ENCODE results near the gene BTG3. TPM values are rescaled to one million over a fixed set of nuclear protein-coding genes. Genes with fewer than 3 reads are reported as not detected.

The BTG3 gene
- total RNA-seq, 1 experiment from 2014 or later = 39.0 TPM

- H3K4me3 Mint-ChIP-seq (ENCODE audit: low read depth, unreplicated experiment) = no peak overlapping the region
- H3K4me1 Mint-ChIP-seq (ENCODE audit: low read depth, unreplicated experiment) = no peaks in the 10 kb centered on the region
- TF ChIP-seq CTCF (IDR thresholded peaks at IDR 0.05; ENCODE audit: unreplicated experiment) = no peak
- CTCF ChIA-PET = no interaction called here
- peaks cover 8% of the 10 kb centered on the region for H3K9me3 Mint-ChIP-seq (ENCODE audit: low read depth, unreplicated experiment)
- intact Hi-C loops (cut with micrococcal nuclease; ENCODE audit: unreplicated experiment) = no loop called here
- no TSS peak for BruUV-seq (replicated peaks)
- H3K27ac Mint-ChIP-seq (ENCODE audit: unreplicated experiment) = no peak overlapping the region
- peaks cover 14% of the 10 kb centered on the region for H3K27me3 Mint-ChIP-seq (ENCODE audit: unreplicated experiment)
- H3K36me3 Mint-ChIP-seq (ENCODE audit: insufficient read depth, unreplicated experiment) = no peaks in the 10 kb centered on the region
- no peak for DNase-seq
Measured at GRCh38 chr21:17651526-17651925, 38.8 kb upstream of the BTG3 start.

GRCh38 chr21:17650292-17650691, 37.6 kb upstream of the BTG3 start:
- Mint-ChIP-seq H3K27ac (ENCODE audit: unreplicated experiment) (no peak overlapping the region), H3K9me3 (ENCODE audit: low read depth, unreplicated experiment) (peaks cover 4% of the 10 kb centered on the region), H3K36me3 (ENCODE audit: insufficient read depth, unreplicated experiment) (no peaks in the 10 kb centered on the region), H3K27me3 (ENCODE audit: unreplicated experiment) (peaks cover 14% of the 10 kb centered on the region), H3K4me1 (ENCODE audit: low read depth, unreplicated experiment) (no peaks in the 10 kb centered on the region), H3K4me3 (ENCODE audit: low read depth, unreplicated experiment) (no peak overlapping the region)
- no TSS peak for BruUV-seq (replicated peaks)
- DNase-seq = no peak
- no peak for TF ChIP-seq CTCF (IDR thresholded peaks at IDR 0.05; ENCODE audit: unreplicated experiment)
- CTCF ChIA-PET = no interaction called here
- intact Hi-C loops (cut with micrococcal nuclease; ENCODE audit: unreplicated experiment) = no loop called here

- DNase-seq = no peak
- TF ChIP-seq CTCF (IDR thresholded peaks at IDR 0.05; ENCODE audit: unreplicated experiment) = no peak
- H3K36me3 Mint-ChIP-seq (ENCODE audit: insufficient read depth, unreplicated experiment) = no peaks in the 10 kb centered on the region
- intact Hi-C loops (cut with micrococcal nuclease; ENCODE audit: unreplicated experiment) = no loop called here
- peaks cover 14% of the 10 kb centered on the region for H3K27me3 Mint-ChIP-seq (ENCODE audit: unreplicated experiment)
- CTCF ChIA-PET = no interaction called here
- no peak overlapping the region for H3K4me3 Mint-ChIP-seq (ENCODE audit: low read depth, unreplicated experiment)
- no TSS peak for BruUV-seq (replicated peaks)
- H3K4me1 Mint-ChIP-seq (ENCODE audit: low read depth, unreplicated experiment) = no peaks in the 10 kb centered on the region
- H3K27ac Mint-ChIP-seq (ENCODE audit: unreplicated experiment) = no peak overlapping the region
- peaks cover 4% of the 10 kb centered on the region for H3K9me3 Mint-ChIP-seq (ENCODE audit: low read depth, unreplicated experiment)
Measured at GRCh38 chr21:17646790-17647189, 34.1 kb upstream of the BTG3 start.

GRCh38 chr21:17644186-17644585, 31.5 kb upstream of the BTG3 start:
- Mint-ChIP-seq H3K27ac (ENCODE audit: unreplicated experiment) (no peak overlapping the region), H3K36me3 (ENCODE audit: insufficient read depth, unreplicated experiment) (no peaks in the 10 kb centered on the region), H3K27me3 (ENCODE audit: unreplicated experiment) (peaks cover 12% of the 10 kb centered on the region), H3K4me1 (ENCODE audit: low read depth, unreplicated experiment) (no peaks in the 10 kb centered on the region), H3K9me3 (ENCODE audit: low read depth, unreplicated experiment) (peaks cover 4% of the 10 kb centered on the region), H3K4me3 (ENCODE audit: low read depth, unreplicated experiment) (no peak overlapping the region)
- intact Hi-C loops (cut with micrococcal nuclease; ENCODE audit: unreplicated experiment) = no loop called here
- no peak for TF ChIP-seq CTCF (IDR thresholded peaks at IDR 0.05; ENCODE audit: unreplicated experiment)
- no TSS peak for BruUV-seq (replicated peaks)
- no peak for DNase-seq
- CTCF ChIA-PET = no interaction called here

- BruUV-seq (replicated peaks) = no TSS peak
- no peak overlapping the region for H3K4me3 Mint-ChIP-seq (ENCODE audit: low read depth, unreplicated experiment)
- intact Hi-C loops (cut with micrococcal nuclease; ENCODE audit: unreplicated experiment) = no loop called here
Measured at GRCh38 chr21:17640821-17641220, 28.1 kb upstream of the BTG3 start.

More at GRCh38 chr21:17640821-17641220, 28.1 kb upstream of the BTG3 start:
- CTCF ChIA-PET = no interaction called here
- H3K9me3 Mint-ChIP-seq (ENCODE audit: low read depth, unreplicated experiment) = no peaks in the 10 kb centered on the region
- H3K36me3 Mint-ChIP-seq (ENCODE audit: insufficient read depth, unreplicated experiment) = no peaks in the 10 kb centered on the region
- no peak for TF ChIP-seq CTCF (IDR thresholded peaks at IDR 0.05; ENCODE audit: unreplicated experiment)
- no peaks in the 10 kb centered on the region for H3K4me1 Mint-ChIP-seq (ENCODE audit: low read depth, unreplicated experiment)
- no peaks in the 10 kb centered on the region for H3K27me3 Mint-ChIP-seq (ENCODE audit: unreplicated experiment)
- H3K27ac Mint-ChIP-seq (ENCODE audit: unreplicated experiment) = no peak overlapping the region
- no peak for DNase-seq
